GM19193 (cell line): ENCODE data around the gene TOP2A.

Experiments
- POLR2A ChIP-seq: IDR thresholded peaks from 4 replicates; pipeline ENCODE4 v1.6.1; 2011; ENCODE audit not compliant: insufficient read depth, insufficient read length; ENCODE audit errors: extremely low read depth

The TOP2A gene, protein sequence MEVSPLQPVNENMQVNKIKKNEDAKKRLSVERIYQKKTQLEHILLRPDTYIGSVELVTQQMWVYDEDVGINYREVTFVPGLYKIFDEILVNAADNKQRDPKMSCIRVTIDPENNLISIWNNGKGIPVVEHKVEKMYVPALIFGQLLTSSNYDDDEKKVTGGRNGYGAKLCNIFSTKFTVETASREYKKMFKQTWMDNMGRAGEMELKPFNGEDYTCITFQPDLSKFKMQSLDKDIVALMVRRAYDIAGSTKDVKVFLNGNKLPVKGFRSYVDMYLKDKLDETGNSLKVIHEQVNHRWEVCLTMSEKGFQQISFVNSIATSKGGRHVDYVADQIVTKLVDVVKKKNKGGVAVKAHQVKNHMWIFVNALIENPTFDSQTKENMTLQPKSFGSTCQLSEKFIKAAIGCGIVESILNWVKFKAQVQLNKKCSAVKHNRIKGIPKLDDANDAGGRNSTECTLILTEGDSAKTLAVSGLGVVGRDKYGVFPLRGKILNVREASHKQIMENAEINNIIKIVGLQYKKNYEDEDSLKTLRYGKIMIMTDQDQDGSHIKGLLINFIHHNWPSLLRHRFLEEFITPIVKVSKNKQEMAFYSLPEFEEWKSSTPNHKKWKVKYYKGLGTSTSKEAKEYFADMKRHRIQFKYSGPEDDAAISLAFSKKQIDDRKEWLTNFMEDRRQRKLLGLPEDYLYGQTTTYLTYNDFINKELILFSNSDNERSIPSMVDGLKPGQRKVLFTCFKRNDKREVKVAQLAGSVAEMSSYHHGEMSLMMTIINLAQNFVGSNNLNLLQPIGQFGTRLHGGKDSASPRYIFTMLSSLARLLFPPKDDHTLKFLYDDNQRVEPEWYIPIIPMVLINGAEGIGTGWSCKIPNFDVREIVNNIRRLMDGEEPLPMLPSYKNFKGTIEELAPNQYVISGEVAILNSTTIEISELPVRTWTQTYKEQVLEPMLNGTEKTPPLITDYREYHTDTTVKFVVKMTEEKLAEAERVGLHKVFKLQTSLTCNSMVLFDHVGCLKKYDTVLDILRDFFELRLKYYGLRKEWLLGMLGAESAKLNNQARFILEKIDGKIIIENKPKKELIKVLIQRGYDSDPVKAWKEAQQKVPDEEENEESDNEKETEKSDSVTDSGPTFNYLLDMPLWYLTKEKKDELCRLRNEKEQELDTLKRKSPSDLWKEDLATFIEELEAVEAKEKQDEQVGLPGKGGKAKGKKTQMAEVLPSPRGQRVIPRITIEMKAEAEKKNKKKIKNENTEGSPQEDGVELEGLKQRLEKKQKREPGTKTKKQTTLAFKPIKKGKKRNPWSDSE (N-terminal part only)

GRCh38 chr17:40417609-40418427, at the start of gene TOP2A:
Gene TOP2A, minus strand, starts transcription at chr17:40417896. Its CDS starts 105 bp downstream, at chr17:40417791.
- peak; percentile 75 for TF ChIP-seq POLR2A

DNA sequence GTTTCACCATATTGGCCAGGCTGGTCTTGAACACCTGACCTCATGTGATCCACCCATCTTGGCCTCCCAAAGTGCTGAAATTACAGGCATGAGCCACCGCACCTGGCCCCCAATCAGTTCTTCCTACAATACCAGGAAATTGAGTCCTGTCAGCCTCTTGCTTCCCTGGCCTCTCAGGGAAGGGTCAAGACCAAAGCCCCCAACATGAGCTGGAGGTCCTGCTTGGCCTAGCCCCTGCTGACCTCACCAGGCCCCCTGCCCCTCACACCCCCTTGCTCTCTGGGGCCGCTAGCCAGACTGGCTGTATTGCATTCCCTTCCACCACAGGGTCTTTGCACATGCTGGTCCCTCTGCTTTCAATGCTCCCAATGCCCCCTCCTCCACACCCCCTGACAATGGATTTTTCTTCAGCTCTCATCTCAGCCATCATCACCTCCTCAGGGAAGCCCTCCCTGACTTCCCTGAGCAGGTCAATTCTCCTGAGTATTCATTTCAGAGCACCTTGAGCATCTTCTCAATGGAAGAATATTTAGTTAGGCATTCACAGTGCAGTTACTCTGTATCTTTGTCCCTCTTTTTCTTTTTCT, 49.7 kb upstream of the TOP2A start:
- TF ChIP-seq POLR2A: no peak

- TF ChIP-seq POLR2A: no peak
Measured at GRCh38 chr17:40466298-40466971, 48.7 kb upstream of the TOP2A start.

- TF ChIP-seq POLR2A: no peak
Measured at GRCh38 chr17:40464392-40464855, 46.7 kb upstream of the TOP2A start.

- TF ChIP-seq POLR2A: no peak
Measured at GRCh38 chr17:40463122-40463550, 45.4 kb upstream of the TOP2A start.

DNA sequence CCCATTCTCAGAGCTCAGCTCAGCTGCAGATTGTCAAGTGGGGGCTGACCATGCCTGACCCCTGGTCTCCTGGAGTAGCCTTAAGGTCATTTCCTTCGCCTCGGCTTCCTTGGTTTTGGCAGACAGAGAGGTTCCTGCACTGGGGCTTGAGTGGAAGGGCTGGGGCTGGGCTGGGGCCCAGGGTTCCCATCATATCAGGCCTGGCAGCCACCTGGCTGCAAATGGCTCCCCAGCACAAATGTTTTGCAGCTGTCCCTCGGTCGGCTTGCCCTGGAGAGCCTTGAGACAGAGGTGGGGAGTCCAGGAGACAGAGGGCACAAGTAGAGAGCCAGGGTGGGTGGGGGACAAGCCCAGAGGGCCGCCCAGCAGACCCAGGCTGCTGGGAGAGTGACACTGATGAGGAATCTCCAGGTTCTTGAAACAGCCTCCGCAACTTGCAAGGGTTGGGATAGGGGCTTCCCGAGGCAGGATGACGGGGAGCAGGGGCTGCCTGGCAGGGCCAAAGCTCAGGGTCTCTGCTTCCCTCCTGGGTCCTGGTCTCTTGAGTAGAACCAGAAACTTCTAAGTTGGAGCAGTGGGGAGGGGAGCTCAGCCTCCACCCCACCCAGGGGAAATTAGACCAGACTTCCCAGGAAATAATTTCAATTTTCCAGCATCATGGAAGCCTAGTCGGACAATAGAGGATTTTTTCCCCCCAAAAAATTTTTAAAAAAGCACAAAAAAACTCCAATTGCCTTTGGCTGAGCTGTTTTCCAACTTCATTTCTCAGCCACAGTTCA, 44.8 kb upstream of the TOP2A start:
- no peak for TF ChIP-seq POLR2A

DNA sequence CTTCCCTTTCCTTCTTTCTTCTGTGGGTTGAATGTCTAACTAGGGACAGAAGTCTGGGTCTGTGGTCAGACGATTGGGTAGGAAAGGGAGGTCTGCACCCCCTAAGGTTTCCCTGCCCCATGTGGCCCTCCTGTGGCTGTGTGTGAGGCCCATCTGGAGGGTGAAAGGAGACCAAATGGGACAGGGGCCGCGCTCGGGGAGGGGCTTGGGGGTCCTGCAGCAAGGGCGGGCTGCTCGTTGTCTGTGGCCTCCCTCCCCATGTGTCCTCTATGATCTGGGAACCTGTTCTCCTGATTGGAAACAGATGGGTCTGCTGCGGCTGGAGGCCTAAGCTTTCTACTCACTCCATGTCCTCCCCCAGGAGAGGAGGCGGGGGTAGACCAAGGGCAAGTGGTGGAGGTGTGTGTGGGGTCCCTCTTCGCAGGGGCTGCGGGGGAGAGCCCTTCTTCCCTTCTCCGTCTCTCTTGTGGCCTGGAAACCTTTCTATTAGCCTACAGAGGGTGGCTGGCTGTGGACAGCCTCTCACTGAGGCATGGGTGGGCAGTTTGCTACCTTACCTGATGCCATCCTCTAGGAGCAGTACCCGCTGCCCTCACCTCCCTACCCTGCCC, 44.1 kb upstream of the TOP2A start:
- TF ChIP-seq POLR2A: no peak

GRCh38 chr17:40460968-40461731, 43.5 kb upstream of the TOP2A start:
- TF ChIP-seq POLR2A: no peak

- TF ChIP-seq POLR2A: no peak
Measured at GRCh38 chr17:40460604-40460967, 42.9 kb upstream of the TOP2A start.

- TF ChIP-seq POLR2A: no peak
Measured at GRCh38 chr17:40459636-40460603, 42.2 kb upstream of the TOP2A start.

DNA sequence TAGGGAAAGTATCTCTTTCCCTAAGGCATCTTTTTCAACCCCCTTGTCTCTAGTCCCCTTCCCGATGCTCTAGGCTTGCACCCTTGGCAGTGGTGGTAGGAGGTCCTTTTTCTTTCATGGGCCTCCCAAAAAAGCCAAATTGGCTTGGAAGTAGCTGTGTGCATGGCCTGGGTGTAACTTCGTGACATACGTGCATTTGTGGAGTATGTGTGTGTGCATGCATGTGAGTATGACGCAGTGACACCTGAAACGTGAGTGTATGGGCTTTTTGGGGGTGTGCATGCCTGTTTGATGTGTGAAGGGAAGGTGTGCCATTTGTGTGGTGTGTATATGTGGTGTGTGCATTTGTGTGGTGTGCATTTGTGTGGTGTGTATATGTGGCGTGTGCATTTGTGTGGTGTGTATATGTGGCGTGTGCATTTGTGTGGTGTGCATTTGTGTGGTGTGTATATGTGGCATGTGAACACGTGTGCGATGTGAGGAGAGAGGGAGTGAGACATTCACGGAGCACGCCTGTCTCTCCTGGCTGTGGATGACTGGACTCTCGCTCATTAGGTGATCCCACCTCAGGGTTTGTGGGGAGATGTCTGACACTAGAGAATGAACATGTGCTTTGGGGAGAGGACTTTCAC, 41.3 kb upstream of the TOP2A start:
- TF ChIP-seq POLR2A: no peak
